Measurements from ENCODE around the gene RNU2-1. TPM values are rescaled to one million over a fixed set of nuclear protein-coding genes. Genes with fewer than 3 reads are reported as not detected.

Gene RNU2-1
- total RNA-seq, 2 experiments from 2014 or later: 3,772 to 4,070 TPM

DNA sequence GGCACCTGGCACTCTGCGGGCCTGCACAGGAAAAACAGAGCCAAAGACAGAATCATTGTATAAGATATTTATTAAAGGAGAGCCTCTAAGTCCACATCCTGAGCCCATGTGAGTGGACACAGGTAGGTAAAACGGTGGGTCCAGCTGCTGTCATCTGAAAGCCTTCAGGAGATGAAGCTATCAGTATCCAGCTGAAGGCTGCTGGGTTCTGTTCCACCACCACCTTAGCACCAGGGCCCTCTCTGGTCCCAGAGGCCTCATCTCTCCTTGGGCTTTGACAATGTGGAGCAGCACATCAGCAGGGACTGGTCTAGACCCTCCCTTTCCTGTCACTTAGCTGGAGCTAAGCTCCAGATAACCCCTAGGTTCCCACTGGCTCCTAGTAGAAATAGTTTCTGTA is 14.8 kb downstream of the RNU2-1 start:
- Mint-ChIP-seq H3K27me3 (no peaks in the 10 kb centered on the region), H3K4me1 (ENCODE audit: low read depth) (peaks cover 27% of the 10 kb centered on the region), H3K4me3 (no peak overlapping the region), H3K9me3 (no peaks in the 10 kb centered on the region), H3K36me3 (ENCODE audit: low read depth) (peaks cover 21% of the 10 kb centered on the region), H3K27ac (peak overlapping the region; percentile 64)
- DNase-seq: no peak
- TF ChIP-seq CTCF (IDR thresholded peaks at IDR 0.05): no peak
- ATAC-seq: no peak
- ChIA-PET POLR2A (interaction anchor here (9.6 kb wide), 1 partner anchor 97 kb away, joined by 113 read pairs; no protein-coding TSS in a partner anchor), CTCF (interaction anchor here (0.5 to 1.1 kb wide), 3 partner anchors 28 to 1864 kb away, joined by 3 to 5 read pairs (median 4); no protein-coding TSS in a partner anchor)
- intact Hi-C loops (cut with micrococcal nuclease): loop anchor here (10.0 kb wide), 1 partner anchor 204 kb away; no protein-coding TSS in a partner anchor

DNA sequence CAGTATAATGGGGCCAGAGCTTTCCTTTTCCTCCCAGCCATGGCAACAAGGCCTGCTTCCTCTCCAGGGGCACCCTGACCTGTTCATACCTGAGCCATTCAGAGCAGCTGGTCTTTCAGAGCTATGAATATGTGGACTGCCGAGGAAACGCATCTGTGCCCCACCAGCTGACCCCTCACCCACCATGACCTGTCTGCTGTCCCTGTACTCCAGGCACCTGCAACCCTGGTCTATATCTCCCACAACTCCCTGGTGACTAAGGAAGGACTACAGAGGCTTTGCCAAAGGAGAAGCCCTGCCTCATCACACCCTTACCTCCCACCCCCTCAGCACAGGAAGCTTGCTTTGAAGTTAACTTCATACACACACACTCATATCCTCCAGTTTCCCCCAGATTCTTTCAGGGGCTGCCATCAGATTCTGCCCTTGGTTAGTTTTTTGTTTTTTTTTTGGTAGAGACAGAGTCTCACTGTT is 16.1 kb downstream of the RNU2-1 start:
- TF ChIP-seq CTCF (IDR thresholded peaks at IDR 0.05): no peak
- peak; percentile 95 for ATAC-seq
- intact Hi-C loops (cut with micrococcal nuclease): loop anchor here (10.0 kb wide), 1 partner anchor 203 kb away; no protein-coding TSS in a partner anchor
- H3K4me1 Mint-ChIP-seq (ENCODE audit: low read depth): peaks cover 40% of the 10 kb centered on the region
- ChIA-PET POLR2A (interaction anchor here (0.9 to 9.6 kb wide), 4 partner anchors 8 to 98 kb away, joined by 3 to 113 read pairs (median 8); no protein-coding TSS in a partner anchor), CTCF (interaction anchor here (1.2 to 1.7 kb wide), 2 partner anchors 18 to 116 kb away, joined by 3 to 4 read pairs; no protein-coding TSS in a partner anchor)
- H3K4me3 Mint-ChIP-seq: no peak overlapping the region
- no peaks in the 10 kb centered on the region for H3K27me3 Mint-ChIP-seq
- DNase-seq: peak; percentile 69
- peak overlapping the region; percentile 82 for H3K27ac Mint-ChIP-seq
- H3K9me3 Mint-ChIP-seq: no peaks in the 10 kb centered on the region
- H3K36me3 Mint-ChIP-seq (ENCODE audit: low read depth): peaks cover 22% of the 10 kb centered on the region

- Mint-ChIP-seq H3K4me3 (no peak overlapping the region), H3K27me3 (no peaks in the 10 kb centered on the region), H3K4me1 (ENCODE audit: low read depth) (peaks cover 42% of the 10 kb centered on the region), H3K27ac (peak overlapping the region; percentile 82), H3K36me3 (ENCODE audit: low read depth) (peaks cover 23% of the 10 kb centered on the region), H3K9me3 (no peaks in the 10 kb centered on the region)
- CTCF ChIA-PET: interaction anchor here (1.2 to 2.0 kb wide), 3 partner anchors 17 to 117 kb away, joined by 3 to 6 read pairs (median 4); no protein-coding TSS in a partner anchor
- ATAC-seq (no peak), DNase-seq (no peak)
- intact Hi-C loops (cut with micrococcal nuclease): loop anchor here (10.0 kb wide), 1 partner anchor 202 kb away; no protein-coding TSS in a partner anchor
- no peak for TF ChIP-seq CTCF (IDR thresholded peaks at IDR 0.05)
- POLR2A ChIA-PET: interaction anchor here (0.9 to 9.6 kb wide), 5 partner anchors 9 to 102 kb away, joined by 3 to 113 read pairs (median 4); no protein-coding TSS in a partner anchor
These were observed 16.8 kb downstream of the RNU2-1 start for GRCh38 chr17:43216762-43217613.

- peaks cover 40% of the 10 kb centered on the region for H3K4me1 Mint-ChIP-seq (ENCODE audit: low read depth)
These were observed 17.4 kb downstream of the RNU2-1 start for GRCh38 chr17:43216369-43216761.

More at GRCh38 chr17:43216369-43216761, 17.4 kb downstream of the RNU2-1 start:
- DNase-seq: no peak
- H3K27me3 Mint-ChIP-seq: no peaks in the 10 kb centered on the region
- ChIA-PET CTCF (interaction anchor here (1.2 to 2.0 kb wide), 3 partner anchors 13 to 94 kb away, joined by 3 to 6 read pairs (median 4); no protein-coding TSS in a partner anchor), POLR2A (interaction anchor here (1.0 to 9.6 kb wide), 5 partner anchors 9 to 218 kb away, joined by 4 to 113 read pairs (median 5); partner anchors contain the start of gene RPL27)
- peaks cover 25% of the 10 kb centered on the region for H3K36me3 Mint-ChIP-seq (ENCODE audit: low read depth)
- no peak for ATAC-seq
- H3K27ac Mint-ChIP-seq: no peak overlapping the region
- H3K9me3 Mint-ChIP-seq: no peaks in the 10 kb centered on the region
- intact Hi-C loops (cut with micrococcal nuclease): loop anchor here (10.0 kb wide), 1 partner anchor 202 kb away; no protein-coding TSS in a partner anchor
- no peak overlapping the region for H3K4me3 Mint-ChIP-seq
- TF ChIP-seq CTCF (IDR thresholded peaks at IDR 0.05): no peak
